H9 (cell line): ENCODE measurements around the gene CLEC4G. TPM values are rescaled to one million over a fixed set of nuclear protein-coding genes. Genes with fewer than 3 reads are reported as not detected.

Experiments
- DNase-seq: peaks from one replicate; pipeline ENCODE4 v3.0.0-alpha.2; 2017
- H2AFZ ChIP-seq: one replicate; pipeline ENCODE4 v1.6.1; 2013; ENCODE audit warnings: mild to moderate bottlenecking, low read length, control low read depth, moderate library complexity
- H2AK5ac ChIP-seq: 2 replicates; pipeline ENCODE4 v1.6.1; 2013; ENCODE audit warnings: low read length, control low read depth, mixed read lengths; ENCODE audit not compliant: insufficient read length
- H2BK120ac ChIP-seq: one replicate; pipeline ENCODE4 v1.6.1; 2013; ENCODE audit warnings: low read depth, mild to moderate bottlenecking, low read length, control low read depth, inconsistent platforms; ENCODE audit not compliant: poor library complexity, severe bottlenecking
- H2BK12ac ChIP-seq: 2 replicates; pipeline ENCODE4 v1.6.1; 2013; ENCODE audit warnings: low read length, control low read depth, mixed read lengths, low read depth; ENCODE audit not compliant: insufficient read length
- H2BK15ac ChIP-seq: 2 replicates; pipeline ENCODE4 v1.6.1; 2013; ENCODE audit warnings: low read depth, low read length, control low read depth
- H2BK20ac ChIP-seq: one replicate; pipeline ENCODE4 v1.6.1; 2013; ENCODE audit warnings: low read depth, mild to moderate bottlenecking, low read length, control low read depth, inconsistent platforms; ENCODE audit not compliant: poor library complexity, severe bottlenecking
- H2BK5ac ChIP-seq: 2 replicates; pipeline ENCODE4 v1.6.1; 2013; ENCODE audit warnings: low read length, control low read depth, mixed read lengths; ENCODE audit not compliant: insufficient read length
- H3K14ac ChIP-seq: 2 replicates; pipeline ENCODE4 v1.6.1; 2013; ENCODE audit warnings: low read length, control low read depth; ENCODE audit not compliant: insufficient read depth
- H3K18ac ChIP-seq: 2 replicates; pipeline ENCODE4 v1.6.1; 2013; ENCODE audit warnings: low read depth, mild to moderate bottlenecking, mixed read lengths, low read length, control low read depth; ENCODE audit not compliant: insufficient read length
- H3K23ac ChIP-seq: 2 replicates; pipeline ENCODE4 v1.6.1; 2013; ENCODE audit warnings: low read length, control low read depth, mixed read lengths, low read depth; ENCODE audit not compliant: insufficient read length
- H3K23me2 ChIP-seq: 2 replicates; pipeline ENCODE4 v1.6.1; 2013; ENCODE audit warnings: low read depth, mild to moderate bottlenecking, mixed read lengths, low read length, control low read depth; ENCODE audit not compliant: insufficient read length, poor library complexity, severe bottlenecking
- H3K27ac ChIP-seq: 2 replicates; pipeline ENCODE4 v1.5.1; 2013; ENCODE audit warnings: low read length, control low read depth, mixed read lengths, low read depth; ENCODE audit not compliant: insufficient read length
- H3K27me3 ChIP-seq: 2 replicates; pipeline ENCODE4 v1.6.1; 2013; ENCODE audit warnings: low read length, control low read depth, inconsistent platforms; ENCODE audit not compliant: insufficient read depth
- H3K4ac ChIP-seq: 2 replicates; pipeline ENCODE4 v1.6.1; 2013; ENCODE audit warnings: low read depth, mild to moderate bottlenecking, control low read depth, inconsistent platforms, low read length, moderate library complexity
- H3K4me1 ChIP-seq: 2 replicates; pipeline ENCODE4 v1.6.1; 2013; ENCODE audit warnings: low read length, control low read depth, inconsistent platforms; ENCODE audit not compliant: insufficient read depth
- H3K4me2 ChIP-seq: 2 replicates; pipeline ENCODE4 v1.6.1; 2013; ENCODE audit warnings: low read length, control low read depth, mixed read lengths; ENCODE audit not compliant: insufficient read length, insufficient read depth
- H3K56ac ChIP-seq: 2 replicates; pipeline ENCODE4 v1.6.1; 2013; ENCODE audit warnings: low read depth, mild to moderate bottlenecking, mixed read lengths, low read length, control low read depth; ENCODE audit not compliant: insufficient read length
- H3K79me1 ChIP-seq: 2 replicates; pipeline ENCODE4 v1.6.1; 2013; ENCODE audit warnings: low read depth, mild to moderate bottlenecking, moderate library complexity, low read length, control low read depth, inconsistent platforms; ENCODE audit not compliant: insufficient read depth, poor library complexity, severe bottlenecking
- H3K79me2 ChIP-seq: 2 replicates; pipeline ENCODE4 v1.6.1; 2013; ENCODE audit warnings: low read length, control low read depth, inconsistent platforms; ENCODE audit not compliant: insufficient read depth
- H3K9ac ChIP-seq: 2 replicates; pipeline ENCODE4 v1.6.1; 2013; ENCODE audit warnings: low read length, control low read depth, mixed read lengths; ENCODE audit not compliant: insufficient read length; ENCODE audit errors: extremely low read depth
- H3K9me3 ChIP-seq: one replicate; pipeline ENCODE4 v1.6.1; 2013; ENCODE audit warnings: low read depth, low read length, inconsistent platforms; ENCODE audit not compliant: control insufficient read depth
- H3T11ph ChIP-seq: one replicate; pipeline ENCODE4 v1.6.1; 2013; ENCODE audit warnings: mild to moderate bottlenecking, low read length, control low read depth, inconsistent platforms
- H4K20me1 ChIP-seq: one replicate; pipeline ENCODE4 v1.6.1; 2013; ENCODE audit not compliant: control insufficient read depth, insufficient read length, insufficient read depth
- H4K5ac ChIP-seq: 2 replicates; pipeline ENCODE4 v1.6.1; 2013; ENCODE audit warnings: low read depth, mild to moderate bottlenecking, mixed read lengths, low read length, control low read depth; ENCODE audit not compliant: insufficient read length
- H4K8ac ChIP-seq: replicated peaks from 2 replicates; pipeline ENCODE4 v1.6.1; 2013; ENCODE audit warnings: low read length, control low read depth, mixed read lengths, low read depth; ENCODE audit not compliant: insufficient read length
- H4K91ac ChIP-seq: 2 replicates; pipeline ENCODE4 v1.6.1; 2013; ENCODE audit warnings: low read depth, mild to moderate bottlenecking, moderate library complexity, mixed read lengths, low read length, control low read depth; ENCODE audit not compliant: insufficient read length
- H3K27ac Mint-ChIP-seq, 3 experiments: 2 replicates in 2 of 3; 3 replicates in 1 of 3; pipeline ENCODE4 v1.8.0; 2020 to 2021; ENCODE audit warnings: mixed read lengths in 3 of 3, mild to moderate bottlenecking in 1 of 3, moderate library complexity in 1 of 3
- H3K27me3 Mint-ChIP-seq: 2 replicates; pipeline ENCODE4 v1.8.0; 2021; ENCODE audit warnings: low read depth, mild to moderate bottlenecking, moderate library complexity, mixed read lengths
- H3K36me3 Mint-ChIP-seq, 3 experiments: 2 replicates in 2 of 3; 3 replicates in 1 of 3; pipeline ENCODE4 v1.8.0; 2020 to 2021; ENCODE audit warnings: low read depth in 3 of 3, mixed read lengths in 3 of 3; ENCODE audit not compliant: insufficient read depth in 1 of 3
- H3K4me1 Mint-ChIP-seq, 2 experiments: 2 replicates each; pipeline ENCODE4 v1.8.0; 2020; ENCODE audit warnings: mixed read lengths in 2 of 2
- H3K4me3 Mint-ChIP-seq, 2 experiments: 2 replicates in 1 of 2; 3 replicates in 1 of 2; pipeline ENCODE4 v1.8.0; 2020 to 2021; ENCODE audit warnings: mild to moderate bottlenecking in 2 of 2, mixed read lengths in 2 of 2, moderate library complexity in 1 of 2
- H3K9me3 Mint-ChIP-seq, 2 experiments: 2 replicates in 1 of 2; 3 replicates in 1 of 2; pipeline ENCODE4 v1.8.0; 2020; ENCODE audit warnings: mild to moderate bottlenecking in 2 of 2, mixed read lengths in 2 of 2, moderate library complexity in 1 of 2
- CTCF ChIP-seq: fragments of 200-600 bp; sonication (generic); conservative IDR thresholded peaks from 3 replicates; pipeline ENCODE4 v1.8.0; 2021; ENCODE audit warnings: antibody characterized with exemption, mild to moderate bottlenecking
- WGBS: extraction: QIAGEN DNeasy Blood & Tissue Kit; methylation state at CpG from one replicate; pipeline ENCODE4 v1.1.7; 2013; ENCODE audit warnings: missing lambda C conversion rate, low lambda C conversion rate, mixed read lengths; ENCODE audit not compliant: insufficient read length; ENCODE audit errors: extremely low coverage; 5-methylcytosine and 5-hydroxymethylcytosine counted together
- total RNA-seq: library from RNA; stranded (reverse); gene quantifications from 2 replicates; pipeline ENCODE4 v1.2.1, GENCODE V29; 2021

CLEC4G gene
- total RNA-seq, 1 experiment from 2014 or later = not detected

GRCh38 chr19:7748756-7749155 is 16.8 kb upstream of the CLEC4G start:
- Mint-ChIP-seq H3K27ac (peak overlapping the region in 2 of 3 experiments; percentile 54 to 56; a peak in 3 of 7 replicates), H3K36me3 (peaks cover 0 to 4% (median 2%) of the 10 kb centered on the region in 3 experiments; a peak in 5 of 7 replicates), H3K4me1 (peaks cover 25 to 32% of the 10 kb centered on the region in 2 experiments), H3K9me3 (peaks cover 5 to 15% of the 10 kb centered on the region in 2 experiments), H3K4me3 (no peak overlapping the region), H3K27me3 (peaks cover 21% of the 10 kb centered on the region)
- H2BK5ac ChIP-seq = no peak overlapping the region
- H2BK20ac ChIP-seq = no peak overlapping the region
- no peak overlapping the region for H2BK12ac ChIP-seq
- peak overlapping the region; percentile 74 for H3K18ac ChIP-seq
- H3K23me2 ChIP-seq = no peaks in the 10 kb centered on the region
- no peak overlapping the region for H3K27ac ChIP-seq
- H3K4me1 ChIP-seq = peaks cover 6% of the 10 kb centered on the region; the same call in 1 of the 2 replicates
- TF ChIP-seq CTCF = peak; percentile 67
- no peaks in the 10 kb centered on the region for H3K79me2 ChIP-seq
- no peak overlapping the region for H3K14ac ChIP-seq
- no peak overlapping the region for H3K4me2 ChIP-seq
- no peaks in the 10 kb centered on the region for H4K20me1 ChIP-seq
- no peak overlapping the region for H2BK120ac ChIP-seq
- no peak overlapping the region for H3K56ac ChIP-seq
- no peak overlapping the region for H4K5ac ChIP-seq
- H3T11ph ChIP-seq = no peak overlapping the region
- no peak overlapping the region for H3K9ac ChIP-seq
- no peaks in the 10 kb centered on the region for H3K9me3 ChIP-seq
- no peak overlapping the region for H4K91ac ChIP-seq
- H2AFZ ChIP-seq = no peak overlapping the region
- DNase-seq = peak; percentile 86
- H2BK15ac ChIP-seq = no peak overlapping the region
- H3K23ac ChIP-seq = no peak overlapping the region
- no peaks in the 10 kb centered on the region for H3K79me1 ChIP-seq
- no peaks in the 10 kb centered on the region for H3K27me3 ChIP-seq
- no peak overlapping the region for H4K8ac ChIP-seq
- H3K4ac ChIP-seq = no peak overlapping the region
- WGBS = no CpG with 5 or more reads among the region's 4 CpGs
- no peak overlapping the region for H2AK5ac ChIP-seq
